Type B pancreatic cell (in vitro differentiated cells): Measurements from ENCODE around the gene ADAM19. TPM values are rescaled to one million over a fixed set of nuclear protein-coding genes. Genes with fewer than 3 reads are reported as not detected.

ENCODE experiments used
- DNase-seq: peaks from one replicate; pipeline ENCODE4 v3.0.0; 2021; ENCODE audit warnings: mixed read lengths; ENCODE audit not compliant: unreplicated experiment; ENCODE audit errors: extremely low spot score
- H3K27ac Mint-ChIP-seq: 2 replicates; pipeline ENCODE4 v1.8.0; 2021; ENCODE audit warnings: mild to moderate bottlenecking, mixed read lengths
- H3K27me3 Mint-ChIP-seq: 2 replicates; pipeline ENCODE4 v1.8.0; 2021; ENCODE audit warnings: mixed read lengths
- H3K36me3 Mint-ChIP-seq: 2 replicates; pipeline ENCODE4 v1.8.0; 2021; ENCODE audit warnings: mixed read lengths
- H3K4me1 Mint-ChIP-seq: one replicate; pipeline ENCODE4 v1.8.0; 2021; ENCODE audit warnings: mixed read lengths; ENCODE audit not compliant: unreplicated experiment
- H3K4me3 Mint-ChIP-seq: 2 replicates; pipeline ENCODE4 v1.8.0; 2021; ENCODE audit warnings: mild to moderate bottlenecking, mixed read lengths
- H3K9me3 Mint-ChIP-seq: 2 replicates; pipeline ENCODE4 v1.8.0; 2021; ENCODE audit warnings: mixed read lengths
- CTCF ChIP-seq: fragments of 200-600 bp; sonication (generic); conservative IDR thresholded peaks from 2 replicates; pipeline ENCODE4 v1.5.0; 2021; ENCODE audit warnings: antibody characterized with exemption, mild to moderate bottlenecking
- total RNA-seq: library from RNA; stranded (reverse); gene quantifications from 2 replicates; pipeline ENCODE4 v1.2.1, GENCODE V29; 2021; ENCODE audit warnings: low replicate concordance

Gene ADAM19
- total RNA-seq, 1 donor from 2014 or later = 15.8 TPM

- H3K4me3 Mint-ChIP-seq = peak within 1 kb of the TSS; percentile 69
- no peak within 1 kb of the TSS for H3K27ac Mint-ChIP-seq
- H3K36me3 Mint-ChIP-seq = no peaks in the 10 kb centered on the region
- H3K4me1 Mint-ChIP-seq = peaks cover 18% of the 10 kb centered on the region
- DNase-seq = no peak
- no peak for TF ChIP-seq CTCF
- H3K27me3 Mint-ChIP-seq = peaks cover 70% of the 10 kb centered on the region
- H3K9me3 Mint-ChIP-seq = no peaks in the 10 kb centered on the region
Observed at GRCh38 chr5:157459715-157460599, 115.6 kb downstream of the ADAM19 start, which contains the start of gene NIPAL4. Gene NIPAL4, plus strand, starts transcription at chr5:157460213. Its CDS starts 108 bp downstream, at chr5:157460321.

- Mint-ChIP-seq H3K4me1 (peaks cover 10% of the 10 kb centered on the region), H3K36me3 (no peaks in the 10 kb centered on the region), H3K27me3 (peaks cover 59% of the 10 kb centered on the region), H3K4me3 (peak overlapping the region; percentile 28), H3K27ac (no peak overlapping the region), H3K9me3 (no peaks in the 10 kb centered on the region)
- no peak for DNase-seq
- TF ChIP-seq CTCF = no peak
Observed at GRCh38 chr5:157458835-157459234, 116.7 kb downstream of the ADAM19 start.

- H3K4me3 Mint-ChIP-seq = no peak overlapping the region
- no peaks in the 10 kb centered on the region for H3K36me3 Mint-ChIP-seq
- DNase-seq = peak; percentile 25
- H3K27ac Mint-ChIP-seq = no peak overlapping the region
- TF ChIP-seq CTCF = no peak
- H3K27me3 Mint-ChIP-seq = peaks cover 50% of the 10 kb centered on the region
- H3K4me1 Mint-ChIP-seq = peaks cover 8% of the 10 kb centered on the region
- H3K9me3 Mint-ChIP-seq = no peaks in the 10 kb centered on the region
Observed at GRCh38 chr5:157457391-157457790, 118.2 kb downstream of the ADAM19 start.

- no peaks in the 10 kb centered on the region for H3K36me3 Mint-ChIP-seq
- H3K27me3 Mint-ChIP-seq = peaks cover 39% of the 10 kb centered on the region
- DNase-seq = peak; percentile 22
- no peak overlapping the region for H3K4me3 Mint-ChIP-seq
- no peaks in the 10 kb centered on the region for H3K9me3 Mint-ChIP-seq
- peaks cover 8% of the 10 kb centered on the region for H3K4me1 Mint-ChIP-seq
- no peak for TF ChIP-seq CTCF
- no peak overlapping the region for H3K27ac Mint-ChIP-seq
Observed at GRCh38 chr5:157456301-157456700, 119.3 kb downstream of the ADAM19 start.

GRCh38 chr5:157455057-157455456, 120.5 kb downstream of the ADAM19 start:
- Mint-ChIP-seq H3K27me3 (peaks cover 28% of the 10 kb centered on the region), H3K4me3 (no peak overlapping the region), H3K36me3 (no peaks in the 10 kb centered on the region), H3K27ac (no peak overlapping the region), H3K9me3 (no peaks in the 10 kb centered on the region), H3K4me1 (peaks cover 8% of the 10 kb centered on the region)
- no peak for DNase-seq
- TF ChIP-seq CTCF = no peak
